EH (cell line): ENCODE results near the gene TGM4.
"Not testable (repeated sequence)": the region's sequence is repeated elsewhere in the genome, so short reads cannot be mapped to it uniquely, and the experiment has no call there.

ENCODE experiments used
- DNase-seq: peaks from one replicate; pipeline ENCODE4 v3.0.0-alpha.2; 2015; ENCODE audit warnings: low read depth

TGM4 gene

GRCh38 chr3:44915702-44916438 lies 41.5 kb downstream of the TGM4 start:
- DNase-seq: peak; percentile 38

- no peak for DNase-seq
Measured at GRCh38 chr3:44918087-44918486, 43.7 kb downstream of the TGM4 start.

GRCh38 chr3:44918581-44918980 lies 44.2 kb downstream of the TGM4 start:
- no peak for DNase-seq

- DNase-seq: no peak
Measured at GRCh38 chr3:44920081-44920480, 45.7 kb downstream of the TGM4 start.

GRCh38 chr3:44923632-44924456 lies 49.4 kb downstream of the TGM4 start:
- DNase-seq: peak; percentile 73

- no peak for DNase-seq
Measured at GRCh38 chr3:44924457-44925084, 50.2 kb downstream of the TGM4 start.

- DNase-seq: no peak
Measured at GRCh38 chr3:44926172-44926571, 51.8 kb downstream of the TGM4 start.

GRCh38 chr3:44926921-44927320 lies 52.5 kb downstream of the TGM4 start:
- DNase-seq: no peak

- no peak for DNase-seq
Measured at GRCh38 chr3:44927371-44927770, 53.0 kb downstream of the TGM4 start.

- DNase-seq: no peak
Measured at GRCh38 chr3:44929782-44930181, 55.4 kb downstream of the TGM4 start.

- DNase-seq: no peak
Measured at GRCh38 chr3:44930911-44931310, 56.5 kb downstream of the TGM4 start.

GRCh38 chr3:44931791-44932190 lies 57.4 kb downstream of the TGM4 start:
- no peak for DNase-seq

GRCh38 chr3:44932271-44932670 lies 57.9 kb downstream of the TGM4 start:
- DNase-seq: no peak

GRCh38 chr3:44932986-44933944 lies 58.9 kb downstream of the TGM4 start:
- no peak for DNase-seq

GRCh38 chr3:44939581-44940036 lies 65.2 kb downstream of the TGM4 start:
- DNase-seq: peak; percentile 8

- peak; percentile 51 for DNase-seq
Measured at GRCh38 chr3:44942202-44942921, 68.0 kb downstream of the TGM4 start.

GRCh38 chr3:44948239-44948638 lies 73.8 kb downstream of the TGM4 start:
- no peak for DNase-seq

GRCh38 chr3:44949770-44950169 lies 75.4 kb downstream of the TGM4 start:
- not testable (repeated sequence) for DNase-seq

- no peak for DNase-seq
Measured at GRCh38 chr3:44950275-44950734, 75.9 kb downstream of the TGM4 start.

GRCh38 chr3:44952689-44953088 lies 78.3 kb downstream of the TGM4 start:
- DNase-seq: no peak

- no peak for DNase-seq
Measured at GRCh38 chr3:44954304-44954703, 79.9 kb downstream of the TGM4 start.
